ENCODE measurements around the gene RNASE13. TPM values are rescaled to one million over a fixed set of nuclear protein-coding genes. Genes with fewer than 3 reads are reported as not detected.

The RNASE13 gene
- total and polyA plus RNA-seq, 2 of the 4 experiments (the other 2 are of a cell fraction) = not detected

GRCh38 chr14:21054123-21054767 lies 19.6 kb upstream of the RNASE13 start:
- TF ChIP-seq FOS (IDR thresholded peaks at IDR 0.05; ENCODE audit: low read depth, low read length) (no peak), NFE2L2 (IDR thresholded peaks at IDR 0.05; ENCODE audit: low read depth, low read length) (no peak), MAZ (IDR thresholded peaks at IDR 0.05; ENCODE audit: borderline replicate concordance, low read depth, low read length) (no peak), CTCF (conservative IDR thresholded peaks at IDR 0.05; ENCODE audit: low read depth, low read length) (no peak), RFX5 (IDR thresholded peaks at IDR 0.05; ENCODE audit: low read depth, low read length) (no peak), BHLHE40 (IDR thresholded peaks at IDR 0.05; ENCODE audit: low read depth, low read length) (no peak), USF2 (IDR thresholded peaks at IDR 0.05; ENCODE audit: low read depth, low read length) (no peak), POLR2A (IDR thresholded peaks at IDR 0.05; ENCODE audit: low read depth, low read length) (no peak), CHD1 (IDR thresholded peaks at IDR 0.05; ENCODE audit: low read depth, low read length) (no peak), MAFK (IDR thresholded peaks at IDR 0.05; ENCODE audit: low read depth, low read length) (no peak), SMC3 (IDR thresholded peaks at IDR 0.05; ENCODE audit: low read depth, low read length) (no peak), CEBPB (IDR thresholded peaks at IDR 0.05; ENCODE audit: low read depth, low read length) (no peak), ELK1 (IDR thresholded peaks at IDR 0.05; ENCODE audit: borderline replicate concordance, low read depth, low read length) (no peak), MXI1 (IDR thresholded peaks at IDR 0.05; ENCODE audit: borderline replicate concordance, low read depth, low read length) (no peak), RAD21 (IDR thresholded peaks at IDR 0.05; ENCODE audit: low read length) (no peak), RCOR1 (IDR thresholded peaks at IDR 0.05; ENCODE audit: insufficient replicate concordance, low read length) (no peak)
- H3K14ac ChIP-seq (replicated peaks; ENCODE audit: low read depth, low read length) = no peak overlapping the region
- H3K9me1 ChIP-seq (ENCODE audit: insufficient read depth, low read length) = peaks cover 3% of the 10 kb centered on the region; the same call in 1 of the 2 replicates
- in situ Hi-C loops (cut with MboI; ENCODE audit: low sequenced_read_pairs) (no loop called here), intact Hi-C loops (cut with micrococcal nuclease) (no loop called here), dilution Hi-C loops (cut with HindIII; ENCODE audit: low sequenced_read_pairs, unreplicated experiment) (no loop called here)
- ATAC-seq (ENCODE audit: low read depth) (no peak), DNase-seq (no peak)
- no peak overlapping the region for H3K18ac ChIP-seq (ENCODE audit: low read depth, low read length)
- no TSS peak for BruUV-seq (replicated peaks)
- POLR2A ChIA-PET (ENCODE audit: unreplicated experiment) = no interaction called here
- no peak overlapping the region for H3K4ac ChIP-seq (ENCODE audit: low read depth, low read length)
- no peak overlapping the region for H2BK20ac ChIP-seq (ENCODE audit: low read depth, low read length)
- WGBS, 2 experiments (ENCODE audit: extremely low coverage in 2 of 2, insufficient read length in 1 of 2) = no CpG with 5 or more reads among the region's 3 CpGs
- CTCF ChIA-PET = interaction anchor here (0.7 kb wide), 1 partner anchor 748 kb away, joined by 4 read pairs; no protein-coding TSS in a partner anchor
- H3K4me1 ChIP-seq (ENCODE audit: control insufficient read depth, insufficient read depth, low read length) = 0 out of 2 replicates have a peak, but pooled peaks cover 2% of the 10 kb centered on the region
- H3K27me3 ChIP-seq (ENCODE audit: control insufficient read depth, insufficient read depth, low read length) = peaks cover 4% of the 10 kb centered on the region
- H4K5ac ChIP-seq (ENCODE audit: low read depth, low read length) = no peak overlapping the region
- H2AFZ ChIP-seq (replicated peaks; ENCODE audit: low read length, poor library complexity) = peak overlapping the region; percentile 34
- H2AK5ac ChIP-seq (ENCODE audit: low read depth, low read length) = no peak overlapping the region
- H3K36me3 ChIP-seq (ENCODE audit: control insufficient read depth, insufficient read depth, low read length) = no peaks in the 10 kb centered on the region
- no peak overlapping the region for H3K9ac ChIP-seq (ENCODE audit: low read depth, low read length)
- no peaks in the 10 kb centered on the region for H4K20me1 ChIP-seq (ENCODE audit: insufficient read depth, low read length)
- no peak overlapping the region for H3K56ac ChIP-seq (ENCODE audit: extremely low read depth, insufficient read depth, low read length)
- no peak overlapping the region for H4K8ac ChIP-seq (ENCODE audit: low read depth in 2 of 2, low read length in 2 of 2)
- no peak overlapping the region for H2BK120ac ChIP-seq (ENCODE audit: low read depth, low read length)
- no peak overlapping the region for H2BK15ac ChIP-seq (ENCODE audit: low read depth, low read length)
- no peak overlapping the region for H2AK9ac ChIP-seq (replicated peaks; ENCODE audit: low read depth, low read length, poor library complexity)
- no peak overlapping the region for H3K4me3 ChIP-seq (ENCODE audit: insufficient read depth, low read depth, low read length)
- no peak overlapping the region for H3K23ac ChIP-seq (ENCODE audit: low read depth, low read length)
- H3K9me3 ChIP-seq (ENCODE audit: control insufficient read depth, insufficient read depth, low read length) = no peaks in the 10 kb centered on the region
- no peak overlapping the region for H4K91ac ChIP-seq (ENCODE audit: insufficient read depth, low read depth, low read length)
- H3K4me2 ChIP-seq (ENCODE audit: low read depth, low read length) = no peak overlapping the region
- H3K79me1 ChIP-seq (ENCODE audit: low read depth in 1 of 2, low read length in 2 of 2) = no peaks in the 10 kb centered on the region
- no peak overlapping the region for H2BK5ac ChIP-seq (ENCODE audit: low read depth, low read length, poor library complexity, severe bottlenecking)
- no peak overlapping the region for H3K27ac ChIP-seq (ENCODE audit: insufficient read depth, low read length)

Data from IMR-90 (cell line).